GM19193 (cell line): ENCODE measurements around the gene PMPCA.

Source experiments
- POLR2A ChIP-seq: IDR thresholded peaks from 4 replicates; pipeline ENCODE4 v1.6.1; 2011; ENCODE audit not compliant: insufficient read depth, insufficient read length; ENCODE audit errors: extremely low read depth

Gene PMPCA

DNA sequence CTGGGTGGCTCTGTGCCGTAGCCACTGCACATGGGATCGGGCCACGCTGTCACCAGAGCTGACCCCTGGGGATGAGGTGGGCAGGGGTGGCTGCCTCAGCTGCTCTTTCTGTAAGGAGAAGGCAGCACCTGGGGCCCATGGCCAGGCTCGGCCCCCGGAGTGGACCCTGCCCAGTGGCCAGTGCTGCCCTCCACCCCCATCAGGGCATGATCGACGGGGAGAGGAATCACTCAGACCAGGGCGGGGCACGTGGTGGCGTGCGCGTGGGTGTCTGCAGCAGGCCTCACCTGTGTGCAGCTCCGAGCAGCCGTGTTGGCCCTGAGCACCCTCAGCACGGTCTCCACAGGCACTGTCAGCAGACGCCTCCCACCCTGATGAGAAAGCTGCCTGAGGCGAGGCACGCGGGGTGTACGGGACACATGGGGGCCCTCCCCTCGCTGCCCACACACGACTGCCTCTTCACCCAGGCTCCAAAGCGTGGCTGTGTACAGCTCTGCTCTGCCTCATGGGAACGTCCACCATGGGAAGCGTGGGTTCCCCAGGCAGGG, 28.4 kb upstream of the PMPCA start:
- no peak for TF ChIP-seq POLR2A

DNA sequence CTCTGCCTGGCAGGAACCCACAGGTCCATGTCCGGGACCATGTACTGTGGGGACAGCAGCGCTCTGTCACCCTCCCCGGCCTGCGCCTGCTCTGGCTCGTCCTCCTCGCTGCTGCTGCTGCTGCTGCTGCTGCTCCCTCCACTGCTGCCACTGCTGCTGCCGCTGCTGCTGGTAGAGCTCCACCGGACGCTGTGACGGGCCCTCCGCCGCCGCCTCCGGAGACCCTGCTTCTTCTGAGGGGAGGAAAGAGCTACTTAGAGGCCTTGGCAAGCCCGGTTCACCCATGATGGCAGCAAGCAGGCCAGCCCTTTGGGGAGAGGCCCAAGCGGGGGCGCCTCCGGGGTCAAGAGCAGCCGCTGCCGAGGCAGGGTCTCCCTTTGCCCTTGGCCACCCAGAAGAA, 27.0 kb upstream of the PMPCA start:
- TF ChIP-seq POLR2A, result no peak

DNA sequence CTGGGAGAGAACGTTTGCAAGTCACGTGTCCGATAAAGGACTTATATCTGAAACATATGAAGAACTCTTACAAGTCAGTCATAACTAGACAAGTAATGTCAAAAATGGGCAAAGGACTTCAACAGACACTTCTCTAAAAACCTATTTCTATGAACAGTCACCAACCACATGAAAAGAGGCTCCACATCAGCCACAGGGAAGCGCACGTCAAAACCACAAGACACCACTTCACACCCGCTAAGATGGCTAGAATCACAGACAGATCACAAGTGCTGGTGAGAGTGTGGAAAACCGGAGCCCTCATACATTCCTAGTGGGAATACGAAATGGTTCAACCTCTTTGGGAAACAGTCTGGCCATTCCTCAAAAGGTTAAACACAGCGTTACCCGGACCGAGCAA, 25.4 kb upstream of the PMPCA start:
- TF ChIP-seq POLR2A, result no peak

DNA sequence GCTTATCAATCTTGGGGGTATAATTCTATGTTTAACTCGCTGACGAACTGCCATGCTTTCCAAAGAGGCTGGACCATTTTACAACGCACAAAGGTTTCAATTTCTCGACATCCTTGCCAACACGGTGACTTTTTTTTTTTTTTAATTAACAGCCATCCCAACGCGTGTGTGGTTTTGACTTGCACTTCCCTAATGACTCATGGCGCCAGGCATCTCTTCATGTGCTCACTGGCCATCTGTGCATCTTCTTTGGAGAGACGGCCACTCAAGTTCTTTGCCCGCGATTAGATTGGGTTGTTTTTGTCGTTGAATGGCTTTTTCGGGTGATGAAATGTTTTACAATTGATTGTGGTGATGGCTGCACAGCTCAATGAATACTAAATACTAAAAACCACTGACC, 24.4 kb upstream of the PMPCA start:
- no peak for TF ChIP-seq POLR2A

DNA sequence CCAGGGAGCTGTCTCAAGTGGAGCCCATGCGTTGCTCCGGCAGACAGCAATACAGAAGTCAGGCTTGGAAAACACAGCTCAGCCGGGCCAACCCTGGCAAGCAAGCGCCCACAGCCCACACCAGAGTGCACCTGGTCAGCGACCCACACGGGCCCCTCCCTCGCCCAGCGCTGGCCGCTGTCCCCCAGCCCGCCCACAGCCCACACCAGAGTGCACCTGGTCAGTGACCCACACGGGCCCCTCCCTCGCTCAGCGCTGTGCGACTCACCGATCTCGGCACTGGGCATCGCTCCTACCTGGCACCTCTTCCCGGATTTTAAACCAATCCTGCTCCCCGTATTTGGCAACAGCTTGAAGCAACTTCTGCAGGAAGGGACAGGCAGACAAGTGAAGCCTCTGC, 23.2 kb upstream of the PMPCA start:
- no peak for TF ChIP-seq POLR2A

DNA sequence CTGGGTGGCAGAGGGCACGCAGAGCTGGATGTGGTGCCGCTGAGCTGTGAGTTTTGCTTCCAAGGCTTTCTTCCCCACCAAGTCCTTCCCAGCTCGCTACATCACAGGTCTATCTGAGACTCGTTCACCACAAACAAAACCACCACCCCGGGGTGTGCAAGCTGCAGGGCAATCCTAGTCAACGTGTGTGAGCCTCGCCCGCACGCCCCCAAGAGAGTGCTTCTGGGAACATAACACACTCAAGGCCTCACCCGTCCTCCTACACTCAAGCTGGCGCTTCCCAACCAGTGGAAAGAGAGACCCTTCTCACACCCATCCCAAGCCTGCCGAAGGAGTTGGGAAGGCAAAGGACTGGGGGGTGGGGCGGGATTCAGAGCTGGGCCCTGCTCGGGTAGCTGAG, 21.1 kb upstream of the PMPCA start:
- no peak for TF ChIP-seq POLR2A

DNA sequence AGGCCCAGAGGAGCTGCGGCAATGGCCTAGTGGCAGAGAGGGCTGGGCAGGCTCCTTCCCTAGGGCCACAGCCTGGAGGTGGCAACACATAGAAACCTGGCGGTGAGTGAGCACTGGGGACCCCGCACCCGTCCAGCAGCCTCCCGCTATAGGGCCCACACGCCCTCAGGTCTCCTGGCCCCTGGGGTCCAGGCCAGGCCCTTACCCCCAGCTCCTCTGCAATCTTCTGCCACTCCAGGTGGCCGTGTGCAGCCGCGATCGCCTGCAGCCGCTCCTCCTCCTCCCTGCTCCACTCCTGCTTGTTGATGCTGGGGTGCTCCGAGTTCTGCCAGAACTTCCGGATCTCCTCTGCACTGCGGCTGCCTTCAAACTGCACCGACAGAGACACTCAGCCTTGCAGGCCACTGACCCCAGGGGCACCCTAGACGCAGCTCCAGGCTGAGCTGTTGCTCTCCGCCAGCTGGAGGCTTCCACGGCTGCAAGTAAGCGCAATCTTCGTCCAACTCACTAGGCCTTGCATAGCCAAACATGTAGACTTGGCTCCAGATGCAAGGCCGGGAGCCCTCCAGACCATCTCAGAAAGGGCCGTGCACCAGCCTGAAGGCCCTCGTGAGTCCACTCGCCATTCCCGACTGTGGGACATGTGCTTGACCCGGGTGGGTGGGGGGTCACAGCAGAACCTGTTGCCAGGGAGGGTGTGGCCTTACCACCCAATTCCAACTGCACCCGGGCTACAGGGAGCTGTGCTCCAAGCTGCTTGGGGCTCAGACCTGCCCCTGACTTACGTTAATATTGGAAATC, 18.5 kb upstream of the PMPCA start:
- TF ChIP-seq POLR2A, result no peak

DNA sequence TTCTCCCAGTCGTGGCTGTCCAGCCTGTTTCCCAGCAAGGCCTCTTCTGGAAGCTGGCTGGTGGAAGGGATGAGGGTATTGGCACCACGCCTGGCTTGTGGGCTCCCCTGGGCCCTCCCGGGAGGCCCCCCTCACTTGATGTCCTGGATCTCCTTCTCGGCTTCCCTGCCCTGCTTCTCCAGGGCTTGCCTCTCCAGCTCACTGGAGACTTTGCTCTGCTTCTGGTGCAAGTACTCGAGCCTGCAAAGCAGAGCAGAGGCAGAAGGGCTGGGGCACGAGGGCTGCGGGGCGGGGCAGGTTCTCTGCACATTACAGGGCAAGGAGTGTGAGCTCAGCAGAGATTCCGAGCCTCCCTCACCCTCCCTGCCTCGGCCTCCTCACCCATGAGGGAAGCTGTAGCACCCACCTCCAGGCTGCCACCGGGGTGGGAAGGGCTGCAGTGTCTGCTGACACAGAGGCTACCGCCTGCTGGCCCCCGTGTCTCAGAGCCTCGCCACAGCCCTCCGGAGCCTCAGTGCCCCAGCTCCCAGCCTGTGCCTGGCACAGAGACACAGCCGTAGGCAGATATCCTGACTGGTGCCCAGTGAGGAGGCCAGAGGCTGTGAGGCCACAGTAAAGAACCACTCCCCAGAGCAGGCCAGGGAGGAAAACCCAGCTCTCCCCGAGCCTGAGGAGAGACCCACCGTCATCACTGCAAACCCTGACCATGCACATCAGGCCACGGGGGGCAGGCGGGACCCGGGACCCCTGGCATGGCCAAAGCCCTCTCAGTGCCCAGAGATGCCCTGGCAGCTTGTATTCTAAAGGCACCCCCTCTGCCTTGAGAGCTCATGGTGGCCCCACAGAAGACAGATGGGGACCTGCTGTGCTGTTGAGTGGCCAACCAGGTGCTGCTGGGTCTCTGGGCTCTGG, 17.7 kb upstream of the PMPCA start:
- TF ChIP-seq POLR2A, result no peak

DNA sequence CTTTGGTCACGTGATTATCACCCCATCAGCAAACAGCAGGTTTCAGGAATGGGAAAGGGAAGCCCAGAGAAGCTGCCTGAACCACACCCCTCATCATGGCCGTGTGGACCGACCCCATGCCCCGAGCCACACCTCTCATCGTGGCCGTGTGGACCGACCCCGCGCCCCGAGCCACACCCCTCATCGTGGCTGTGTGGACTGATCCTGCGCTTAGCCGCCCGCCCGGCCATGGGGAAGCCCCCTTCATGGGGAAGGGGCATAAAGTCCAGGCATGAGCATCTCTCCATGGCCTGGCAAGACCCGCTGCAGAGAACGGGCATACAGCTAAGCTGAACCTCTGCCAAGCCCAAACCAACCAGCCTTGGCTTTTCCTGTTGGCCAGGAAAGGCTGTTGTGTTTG, 16.9 kb upstream of the PMPCA start:
- no peak for TF ChIP-seq POLR2A

DNA sequence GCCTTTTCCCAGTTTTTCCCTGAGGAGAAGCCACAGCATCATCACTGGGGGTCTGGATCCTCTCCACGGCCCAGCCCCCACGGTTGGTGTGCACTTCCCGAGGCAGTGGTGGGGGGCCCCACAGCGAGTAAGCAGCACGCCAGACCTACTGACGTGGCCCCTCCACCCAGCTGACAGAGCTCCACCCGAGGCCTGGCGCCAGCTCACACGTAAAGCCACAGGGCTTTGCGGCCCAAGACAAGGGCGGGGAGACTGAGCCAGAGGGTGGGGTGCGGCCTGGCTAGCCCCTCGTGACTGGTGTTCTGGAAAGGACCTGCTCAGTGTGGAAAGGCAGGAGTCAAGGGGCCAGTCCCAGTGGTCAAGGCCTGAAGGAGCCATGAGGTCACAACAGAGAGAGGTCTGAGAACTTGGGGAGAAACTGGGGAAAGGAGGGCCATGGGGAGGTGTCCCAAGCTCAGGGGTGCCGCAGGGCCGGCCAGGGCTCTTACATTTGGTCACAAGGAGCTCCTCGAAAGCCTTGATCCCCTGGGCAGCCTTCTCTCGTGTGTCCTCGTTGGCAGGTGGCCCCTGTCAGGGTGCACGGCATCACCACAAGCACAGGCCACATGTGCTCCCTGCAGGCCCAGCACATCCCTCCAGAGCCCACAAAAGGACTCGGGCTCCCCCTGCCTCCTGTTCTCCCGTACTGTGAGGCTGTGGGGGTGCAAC, 16.0 kb upstream of the PMPCA start:
- TF ChIP-seq POLR2A, result no peak

DNA sequence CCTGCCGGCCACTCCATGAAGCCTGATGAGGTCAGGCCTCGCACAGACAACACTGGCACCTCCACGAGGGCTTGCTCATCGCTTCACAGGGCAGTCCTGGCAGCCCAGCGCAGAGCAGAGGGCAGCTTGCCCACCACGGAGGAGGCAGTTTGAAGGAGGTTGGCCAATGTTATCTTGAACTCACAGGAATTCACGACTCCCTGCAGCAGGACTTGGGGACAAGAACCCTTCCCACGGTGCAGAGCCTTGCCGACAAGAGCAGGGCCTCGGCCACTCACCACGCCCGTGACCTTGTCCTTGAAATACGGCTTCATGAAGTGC, 15.5 kb upstream of the PMPCA start:
- no peak for TF ChIP-seq POLR2A

DNA sequence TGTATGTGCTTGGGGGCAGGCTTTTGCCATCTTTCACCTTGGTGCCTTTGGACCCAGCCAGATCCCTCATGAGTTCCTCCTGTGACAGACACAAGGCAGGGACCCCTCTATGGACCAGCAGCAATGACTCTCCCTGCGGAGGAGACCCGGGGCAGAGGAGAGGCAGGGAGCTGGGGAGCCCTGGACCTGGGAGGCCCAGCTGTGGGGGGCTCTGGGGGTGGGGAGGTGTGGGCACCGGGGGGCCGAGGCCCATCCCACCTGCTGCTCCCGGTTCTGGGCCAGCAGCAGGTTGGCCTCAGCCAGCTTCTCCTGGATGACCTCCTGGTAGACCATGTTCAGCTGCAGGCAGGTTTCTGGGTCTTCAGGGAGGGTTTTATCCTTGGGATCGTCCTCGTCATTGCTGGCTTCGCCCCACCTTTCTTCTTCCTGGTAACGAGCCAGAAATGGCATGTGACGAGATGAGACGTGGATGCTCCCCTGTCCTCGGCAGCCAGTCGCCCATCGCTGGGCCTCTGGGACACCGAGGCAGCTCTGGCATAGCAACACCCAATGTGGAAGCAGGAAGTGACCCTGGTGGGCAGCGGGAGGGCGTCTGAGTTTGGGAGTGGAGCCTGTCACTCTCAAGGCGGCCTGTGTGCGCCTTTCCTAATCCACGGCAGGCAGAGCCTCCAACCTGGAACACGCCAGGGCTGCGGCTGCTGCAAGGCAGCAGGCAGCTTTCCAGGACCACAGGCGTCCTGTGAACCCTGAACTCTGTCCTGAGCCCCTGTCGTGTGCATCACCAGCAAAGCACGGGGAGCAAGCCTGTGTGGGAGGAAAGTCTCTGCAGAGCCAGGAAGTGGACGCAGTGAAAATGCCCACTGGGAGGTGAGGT, 14.9 kb upstream of the PMPCA start:
- no peak for TF ChIP-seq POLR2A

DNA sequence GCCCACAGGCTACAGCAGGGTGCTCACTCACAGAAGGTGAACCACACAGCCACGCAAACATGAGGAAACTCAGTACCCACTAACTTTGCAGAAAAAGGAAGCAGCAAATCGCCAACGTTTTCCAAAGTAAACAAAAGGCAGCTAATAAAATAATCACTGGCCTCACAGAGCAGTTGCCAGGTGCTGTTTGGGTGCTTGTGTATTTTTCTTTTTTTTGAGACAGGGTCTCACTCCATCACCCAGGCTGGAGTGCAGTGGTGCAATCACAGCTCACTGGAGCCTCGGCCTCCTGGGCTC, 14.3 kb upstream of the PMPCA start:
- TF ChIP-seq POLR2A, result no peak

DNA sequence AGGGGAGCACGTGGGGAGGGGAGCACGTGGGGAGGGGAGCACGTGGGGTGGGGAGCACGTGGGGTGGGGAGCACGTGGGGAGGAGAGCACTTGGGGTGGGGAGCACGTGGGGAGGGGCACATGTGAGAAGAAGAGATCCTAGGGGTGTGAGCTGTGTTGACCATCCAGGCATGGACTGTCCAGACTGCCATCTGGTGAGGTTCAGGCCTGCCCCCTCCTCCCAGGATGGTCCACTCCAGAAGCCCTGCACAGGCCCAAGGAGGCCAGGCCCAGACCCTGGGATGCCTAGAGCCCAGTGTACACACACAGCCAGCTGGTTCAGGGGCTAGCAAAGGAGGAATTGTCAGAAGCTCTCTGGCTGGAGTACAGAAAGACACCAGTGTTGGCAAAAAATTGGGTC, 12.8 kb upstream of the PMPCA start:
- TF ChIP-seq POLR2A, result no peak
